DMS114 treated with DMSO at 0.1 percent for 48 hours (cell line): ENCODE measurements around the gene SLC16A7.

Experiments used
- DNase-seq: peaks from one replicate; lab custom pipeline; 2025; ENCODE audit not compliant: unreplicated experiment; lab: John Stamatoyannopoulos, UW

Gene SLC16A7

GRCh38 chr12:59834659-59835474 is 239.0 kb downstream of the SLC16A7 start:
- no peak for DNase-seq
